Bronchial epithelial cell (primary cell): Measurements from ENCODE around the gene RIC8B. TPM values are rescaled to one million over a fixed set of nuclear protein-coding genes. Genes with fewer than 3 reads are reported as not detected.

Experiments
- DNase-seq: peaks from one replicate; pipeline ENCODE4 v3.0.0-alpha.2; 2010; ENCODE audit warnings: low read depth
- FAIRE-seq: peaks from 2 replicates; lab custom pipeline; 2011; peaks lifted over from hg19 to GRCh38; lab: Jason Lieb, UNC
- H3K27me3 ChIP-seq: 2 replicates; pipeline ENCODE4 v1.5.1; 2011; ENCODE audit warnings: low read length; ENCODE audit not compliant: control insufficient read depth, insufficient read depth
- H3K36me3 ChIP-seq: 2 replicates; pipeline ENCODE4 v1.5.1; 2011; ENCODE audit warnings: low read length; ENCODE audit not compliant: control insufficient read depth, insufficient read depth
- H3K4me3 ChIP-seq: 2 replicates; pipeline ENCODE4 v1.5.1; 2011; ENCODE audit warnings: mild to moderate bottlenecking, low read depth, low read length, control low read depth
- total RNA-seq: library from RNA; depleted of rRNA; stranded (reverse); fragments of >200 nt; gene quantifications from 2 replicates; pipeline ENCODE4 v1.2.1, GENCODE V29; 2014
- TF ChIP-seq, protein P1 (sequence below): IDR thresholded peaks from 2 replicates; pipeline ENCODE4 v1.5.1; 2011; ENCODE audit warnings: mild to moderate bottlenecking, moderate library complexity, low read length, control low read depth, inconsistent platforms; ENCODE audit not compliant: insufficient read depth, severe bottlenecking

RIC8B gene
- total RNA-seq, 1 donor from 2014 or later, result 4.5 TPM

- H3K36me3 ChIP-seq, result peaks cover 1% of the 10 kb centered on the region
- TF ChIP-seq, protein P1, sequence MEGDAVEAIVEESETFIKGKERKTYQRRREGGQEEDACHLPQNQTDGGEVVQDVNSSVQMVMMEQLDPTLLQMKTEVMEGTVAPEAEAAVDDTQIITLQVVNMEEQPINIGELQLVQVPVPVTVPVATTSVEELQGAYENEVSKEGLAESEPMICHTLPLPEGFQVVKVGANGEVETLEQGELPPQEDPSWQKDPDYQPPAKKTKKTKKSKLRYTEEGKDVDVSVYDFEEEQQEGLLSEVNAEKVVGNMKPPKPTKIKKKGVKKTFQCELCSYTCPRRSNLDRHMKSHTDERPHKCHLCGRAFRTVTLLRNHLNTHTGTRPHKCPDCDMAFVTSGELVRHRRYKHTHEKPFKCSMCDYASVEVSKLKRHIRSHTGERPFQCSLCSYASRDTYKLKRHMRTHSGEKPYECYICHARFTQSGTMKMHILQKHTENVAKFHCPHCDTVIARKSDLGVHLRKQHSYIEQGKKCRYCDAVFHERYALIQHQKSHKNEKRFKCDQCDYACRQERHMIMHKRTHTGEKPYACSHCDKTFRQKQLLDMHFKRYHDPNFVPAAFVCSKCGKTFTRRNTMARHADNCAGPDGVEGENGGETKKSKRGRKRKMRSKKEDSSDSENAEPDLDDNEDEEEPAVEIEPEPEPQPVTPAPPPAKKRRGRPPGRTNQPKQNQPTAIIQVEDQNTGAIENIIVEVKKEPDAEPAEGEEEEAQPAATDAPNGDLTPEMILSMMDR, result no peak
- DNase-seq, result no peak
Measured at GRCh38 chr12:106814714-106815113, 40.2 kb downstream of the RIC8B start.

GRCh38 chr12:106815741-106816140 is 41.3 kb downstream of the RIC8B start:
- no peak overlapping the region for H3K4me3 ChIP-seq
- peaks cover 1% of the 10 kb centered on the region for H3K36me3 ChIP-seq
- no peaks in the 10 kb centered on the region for H3K27me3 ChIP-seq
- no peak for FAIRE-seq
- TF ChIP-seq, protein P1, result no peak
- no peak for DNase-seq

More at GRCh38 chr12:106814714-106815113, 40.2 kb downstream of the RIC8B start:
- Histone ChIP-seq H3K4me3 (no peak overlapping the region), H3K27me3 (no peaks in the 10 kb centered on the region)
- peak; percentile 36 for FAIRE-seq

- H3K36me3 ChIP-seq, result peaks cover 1% of the 10 kb centered on the region
- TF ChIP-seq, protein P1, result no peak
- DNase-seq, result no peak
- no peaks in the 10 kb centered on the region for H3K27me3 ChIP-seq
- no peak for FAIRE-seq
- H3K4me3 ChIP-seq, result no peak overlapping the region
Measured at GRCh38 chr12:106816231-106816630, 41.7 kb downstream of the RIC8B start.

GRCh38 chr12:106819991-106820390 is 45.5 kb downstream of the RIC8B start:
- Histone ChIP-seq H3K27me3 (no peaks in the 10 kb centered on the region), H3K36me3 (no peaks in the 10 kb centered on the region), H3K4me3 (no peak overlapping the region)
- FAIRE-seq (no peak), DNase-seq (no peak)
- TF ChIP-seq, protein P1, result no peak

- TF ChIP-seq, protein P1, result no peak
- DNase-seq (no peak), FAIRE-seq (no peak)
- H3K36me3 ChIP-seq, result peaks cover 1% of the 10 kb centered on the region
- no peaks in the 10 kb centered on the region for H3K27me3 ChIP-seq
- no peak overlapping the region for H3K4me3 ChIP-seq
Measured at GRCh38 chr12:106831699-106832098, 57.2 kb downstream of the RIC8B start.

GRCh38 chr12:106837782-106838181 is 63.3 kb downstream of the RIC8B start:
- Histone ChIP-seq H3K27me3 (no peaks in the 10 kb centered on the region), H3K36me3 (no peaks in the 10 kb centered on the region), H3K4me3 (no peak overlapping the region)
- FAIRE-seq, result no peak
- no peak for DNase-seq
- TF ChIP-seq, protein P1, result no peak
